HCT116 (cell line): Measurements from ENCODE around the gene ARSG.

ENCODE experiments used
- ELF1 ChIP-seq: IDR thresholded peaks from 2 replicates; pipeline ENCODE4 v1.6.1; 2012; ENCODE audit warnings: low read depth, borderline replicate concordance
- POLR2A ChIP-seq: IDR thresholded peaks from 2 replicates; pipeline ENCODE4 v1.7.0; 2011; ENCODE audit warnings: borderline replicate concordance; ENCODE audit not compliant: insufficient read depth, insufficient read length; ENCODE audit errors: extremely low read depth

DNA sequence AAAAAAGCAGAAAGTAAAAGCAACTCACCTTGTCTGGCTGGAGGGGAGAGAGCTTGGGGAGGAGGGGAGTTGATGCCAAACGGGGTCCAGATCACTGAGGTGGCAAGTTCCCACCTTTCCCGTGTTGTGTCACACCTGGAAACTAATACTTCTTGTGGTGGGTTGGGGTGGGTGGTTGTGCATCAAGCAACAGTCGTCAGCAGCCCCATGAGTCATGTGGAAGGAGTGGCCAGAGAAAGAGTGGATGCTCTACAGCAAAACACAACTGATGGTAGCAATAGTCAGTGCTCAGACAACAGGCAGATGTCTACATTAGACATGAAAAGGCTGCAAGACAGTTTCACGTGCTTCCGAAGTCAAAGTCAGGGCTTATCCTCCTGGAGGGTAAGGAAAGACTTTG, 35.4 kb downstream of the ARSG start:
- no peak for TF ChIP-seq ELF1
- TF ChIP-seq POLR2A = no peak
